Calu3 (cell line): Measurements from ENCODE around the gene WDR37. TPM values are rescaled to one million over a fixed set of nuclear protein-coding genes. Genes with fewer than 3 reads are reported as not detected.

Source experiments
- BruUV-seq: library from RNA; stranded (reverse); fragments of 400-500 nt; replicated peaks from 2 replicates; lab custom pipeline; 2021; lab: Mats Ljungman, UMichigan
- CTCF ChIA-PET: fragments of 300-600 bp; sonication (Branson Sonifier 250); formaldehyde crosslinking; loops from one replicate; lab custom pipeline; 2022; ENCODE audit warnings: antibody characterized with exemption; lab: Charles Lee
- DNase-seq: peaks from one replicate; pipeline ENCODE4 v3.0.0; 2022
- H3K27ac Mint-ChIP-seq: one replicate; pipeline ENCODE4 v1.8.0; 2022; ENCODE audit warnings: mixed read lengths; ENCODE audit not compliant: unreplicated experiment
- H3K27me3 Mint-ChIP-seq: one replicate; pipeline ENCODE4 v1.8.0; 2022; ENCODE audit warnings: mixed read lengths; ENCODE audit not compliant: unreplicated experiment
- H3K36me3 Mint-ChIP-seq: one replicate; pipeline ENCODE4 v1.8.0; 2022; ENCODE audit warnings: mild to moderate bottlenecking, moderate library complexity, mixed read lengths; ENCODE audit not compliant: insufficient read depth, unreplicated experiment
- H3K4me1 Mint-ChIP-seq: one replicate; pipeline ENCODE4 v1.8.0; 2022; ENCODE audit warnings: mild to moderate bottlenecking, low read depth, mixed read lengths; ENCODE audit not compliant: unreplicated experiment
- H3K4me3 Mint-ChIP-seq: one replicate; pipeline ENCODE4 v1.8.0; 2022; ENCODE audit warnings: mild to moderate bottlenecking, low read depth, moderate library complexity, mixed read lengths; ENCODE audit not compliant: unreplicated experiment
- H3K9me3 Mint-ChIP-seq: one replicate; pipeline ENCODE4 v1.8.0; 2022; ENCODE audit warnings: low read depth, mixed read lengths; ENCODE audit not compliant: unreplicated experiment
- CTCF ChIP-seq: fragments of 200-600 bp; IDR thresholded peaks from one replicate; pipeline ENCODE4 v1.8.0; 2022; ENCODE audit warnings: antibody characterized with exemption; ENCODE audit not compliant: unreplicated experiment
- intact Hi-C: fragments of 100-400 bp; cut with micrococcal nuclease; formaldehyde crosslinking; loops from one replicate; pipeline ENCODE4 v1.10.0; 2022; ENCODE audit not compliant: unreplicated experiment
- total RNA-seq: library from RNA; stranded (reverse); gene quantifications from 2 replicates; pipeline ENCODE4 v1.2.3, GENCODE V29; 2022

WDR37 gene
- total RNA-seq, 1 experiment from 2014 or later: 17.8 TPM

GRCh38 chr10:1114719-1115606 is 58.8 kb downstream of the WDR37 start:
- intact Hi-C loops: no loop called here
- no peak for DNase-seq
- Mint-ChIP-seq H3K9me3 (no peaks in the 10 kb centered on the region), H3K4me1 (peaks cover 10% of the 10 kb centered on the region), H3K27me3 (no peaks in the 10 kb centered on the region), H3K36me3 (peaks cover 33% of the 10 kb centered on the region), H3K4me3 (no peak overlapping the region), H3K27ac (no peak overlapping the region)
- CTCF ChIA-PET: no interaction called here
- no TSS peak for BruUV-seq
- TF ChIP-seq CTCF: no peak

- Mint-ChIP-seq H3K36me3 (peaks cover 28% of the 10 kb centered on the region), H3K27me3 (no peaks in the 10 kb centered on the region), H3K4me3 (no peak overlapping the region), H3K27ac (no peak overlapping the region), H3K9me3 (no peaks in the 10 kb centered on the region), H3K4me1 (peaks cover 4% of the 10 kb centered on the region)
- TF ChIP-seq CTCF: no peak
- CTCF ChIA-PET: no interaction called here
- no peak for DNase-seq
- BruUV-seq: no TSS peak
- intact Hi-C loops: no loop called here
Measured at GRCh38 chr10:1115607-1115955, 59.4 kb downstream of the WDR37 start.

- Mint-ChIP-seq H3K4me1 (no peaks in the 10 kb centered on the region), H3K27ac (no peak overlapping the region), H3K4me3 (no peak overlapping the region), H3K27me3 (no peaks in the 10 kb centered on the region), H3K9me3 (no peaks in the 10 kb centered on the region), H3K36me3 (peaks cover 28% of the 10 kb centered on the region)
- no TSS peak for BruUV-seq
- TF ChIP-seq CTCF: no peak
- intact Hi-C loops: no loop called here
- DNase-seq: no peak
- CTCF ChIA-PET: no interaction called here
Measured at GRCh38 chr10:1116051-1116450, 59.9 kb downstream of the WDR37 start.

DNA sequence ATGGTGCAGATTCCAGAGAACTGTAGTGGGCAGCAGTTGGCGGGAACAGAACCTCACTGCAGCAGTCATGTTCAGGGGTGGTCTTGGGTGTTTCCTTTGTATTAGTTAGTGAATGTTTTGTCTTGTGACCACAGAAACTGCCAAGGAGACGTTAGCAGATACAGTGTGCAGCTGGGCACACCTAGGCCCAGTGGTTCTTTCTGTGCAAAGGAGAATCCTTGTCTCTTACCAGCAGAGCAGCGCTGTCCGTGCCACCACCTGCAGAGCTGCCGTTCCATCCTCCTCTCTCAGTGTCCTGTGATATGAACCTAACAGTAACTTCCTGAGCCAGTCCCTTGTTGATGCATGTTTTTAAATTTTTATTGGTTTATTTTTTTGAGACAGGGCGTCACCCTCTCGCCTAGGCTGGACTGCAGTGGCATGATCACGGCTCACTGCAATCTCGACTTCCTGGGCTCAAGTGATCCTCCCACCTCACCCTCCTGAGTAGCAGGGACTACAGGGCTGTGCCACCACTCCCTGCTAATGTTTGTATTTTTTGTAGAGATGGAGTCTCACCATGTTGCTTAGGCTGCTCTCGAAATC is 60.6 kb downstream of the WDR37 start:
- Mint-ChIP-seq H3K27ac (no peak overlapping the region), H3K36me3 (peaks cover 28% of the 10 kb centered on the region), H3K27me3 (no peaks in the 10 kb centered on the region), H3K4me3 (no peak overlapping the region), H3K9me3 (no peaks in the 10 kb centered on the region), H3K4me1 (no peaks in the 10 kb centered on the region)
- TF ChIP-seq CTCF: no peak
- intact Hi-C loops: no loop called here
- CTCF ChIA-PET: no interaction called here
- DNase-seq: no peak
- BruUV-seq: no TSS peak
